ENCODE results near the gene E2F7. TPM values are rescaled to one million over a fixed set of nuclear protein-coding genes. Genes with fewer than 3 reads are reported as not detected.

Gene E2F7
- total and polyA plus RNA-seq, 2 experiments from 2014 or later, result 31.8 to 40.3 TPM

DNA sequence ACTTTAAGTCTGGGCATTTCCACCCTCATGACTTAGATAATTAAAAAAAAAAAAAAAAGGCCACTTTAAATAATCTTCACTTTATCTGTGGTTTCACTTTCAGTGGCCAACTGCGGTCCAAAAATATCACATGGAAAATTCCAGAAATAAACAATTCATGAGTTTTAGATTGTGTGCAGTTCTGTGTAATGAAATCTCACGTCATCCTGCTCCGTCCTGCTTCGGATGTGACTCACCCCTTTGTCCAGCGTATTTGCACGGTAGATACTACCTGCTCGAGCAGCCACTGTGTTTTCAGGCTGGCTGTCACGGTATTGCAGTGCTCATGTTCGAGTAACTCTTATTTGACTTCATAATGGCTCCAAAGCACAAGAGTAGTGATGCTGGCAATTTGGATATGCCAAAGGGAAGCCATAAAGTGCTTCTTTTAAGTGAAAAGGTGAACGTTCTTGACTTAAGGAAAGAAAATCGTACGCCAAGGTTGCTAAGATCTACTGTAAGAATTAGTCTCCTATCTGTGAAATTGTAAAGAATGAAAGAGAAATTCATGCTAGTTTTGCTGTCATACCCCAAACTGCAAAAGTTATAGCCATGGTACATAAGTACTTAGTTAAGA is 2.4 kb downstream of the E2F7 start:
- Histone ChIP-seq H4K20me1 (replicated peaks; ENCODE audit: insufficient read depth) (no peaks in the 10 kb centered on the region; the same call in 1 of the 2 replicates), H2AFZ (no peak overlapping the region), H3K4me3 (no peak overlapping the region), H3K27me3 (ENCODE audit: insufficient read depth) (no peaks in the 10 kb centered on the region), H3K79me2 (replicated peaks; ENCODE audit: insufficient read depth) (peaks cover 41% of the 10 kb centered on the region), H3K27ac (ENCODE audit: low read depth) (no peak overlapping the region), H3K4me1 (ENCODE audit: insufficient read depth) (peaks cover 13% of the 10 kb centered on the region), H3K4me2 (no peak overlapping the region), H3K9me2 (ENCODE audit: insufficient read depth) (0 out of 2 replicates have a peak, but pooled peaks cover under 1% of the 10 kb centered on the region), H3K36me3 (ENCODE audit: insufficient read depth) (peaks cover 4% of the 10 kb centered on the region; the same call in 1 of the 2 replicates), H3F3A (replicated peaks; ENCODE audit: low read depth) (no peaks in the 10 kb centered on the region)
- peak overlapping the region; percentile 91; the same call in 2 of the 3 replicates for H3K4me3 Mint-ChIP-seq
- H3K36me3 Mint-ChIP-seq (ENCODE audit: low read depth), result peaks cover 56% of the 10 kb centered on the region
- no peak for TF ChIP-seq STAT1 (IDR thresholded peaks at IDR 0.05; ENCODE audit: unreplicated experiment)
- no peaks in the 10 kb centered on the region for H3K27me3 Mint-ChIP-seq (ENCODE audit: insufficient read depth, low read depth, poor library complexity)
- DNase-seq (ENCODE audit: low spot score) (no peak), ATAC-seq (no peak)
- H3K4me1 Mint-ChIP-seq, result peaks cover 24% of the 10 kb centered on the region
- no peaks in the 10 kb centered on the region for H3K9me3 Mint-ChIP-seq
- no peak overlapping the region for H3K27ac Mint-ChIP-seq

DNA sequence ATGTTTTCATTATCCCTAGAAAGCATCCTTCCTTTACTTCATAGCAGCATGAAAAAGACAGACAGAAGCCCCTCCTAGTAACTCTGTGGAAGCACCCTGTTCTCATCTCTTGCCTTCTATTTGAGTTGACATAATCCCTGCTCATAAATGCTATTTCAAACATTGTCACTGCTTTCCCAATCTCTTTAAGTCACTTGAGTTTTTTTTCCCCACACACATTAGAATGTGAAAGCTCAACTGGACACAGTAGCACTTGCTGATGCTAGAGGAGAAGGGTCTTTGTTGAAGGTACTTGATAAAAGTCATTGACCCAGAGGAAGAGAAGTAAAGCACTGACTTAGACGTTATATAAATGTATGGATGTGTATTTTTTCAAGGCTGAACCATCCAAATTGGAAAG is 3.0 kb downstream of the E2F7 start:
- DNase-seq (ENCODE audit: low spot score) (no peak), ATAC-seq (no peak)
- Histone ChIP-seq H3K36me3 (ENCODE audit: insufficient read depth) (peaks cover 9% of the 10 kb centered on the region; the same call in 1 of the 2 replicates), H3K9me2 (ENCODE audit: insufficient read depth) (no peaks in the 10 kb centered on the region), H3K4me3 (no peak overlapping the region), H3K27ac (ENCODE audit: low read depth) (no peak overlapping the region), H4K20me1 (replicated peaks; ENCODE audit: insufficient read depth) (peaks cover under 1% of the 10 kb centered on the region; the same call in 1 of the 2 replicates), H3K27me3 (ENCODE audit: insufficient read depth) (no peaks in the 10 kb centered on the region), H3K4me2 (no peak overlapping the region), H3K4me1 (ENCODE audit: insufficient read depth) (peaks cover 13% of the 10 kb centered on the region), H2AFZ (no peak overlapping the region), H3F3A (replicated peaks; ENCODE audit: low read depth) (no peaks in the 10 kb centered on the region), H3K79me2 (replicated peaks; ENCODE audit: insufficient read depth) (peaks cover 41% of the 10 kb centered on the region)
- Mint-ChIP-seq H3K27ac (no peak overlapping the region), H3K27me3 (ENCODE audit: insufficient read depth, low read depth, poor library complexity) (no peaks in the 10 kb centered on the region), H3K9me3 (no peaks in the 10 kb centered on the region), H3K4me3 (no peak overlapping the region), H3K36me3 (ENCODE audit: low read depth) (peaks cover 61% of the 10 kb centered on the region), H3K4me1 (peaks cover 24% of the 10 kb centered on the region)
- no peak for TF ChIP-seq ZNF331 (CRISPR knock-in tag; IDR thresholded peaks at IDR 0.05; ENCODE audit: low read depth)

DNA sequence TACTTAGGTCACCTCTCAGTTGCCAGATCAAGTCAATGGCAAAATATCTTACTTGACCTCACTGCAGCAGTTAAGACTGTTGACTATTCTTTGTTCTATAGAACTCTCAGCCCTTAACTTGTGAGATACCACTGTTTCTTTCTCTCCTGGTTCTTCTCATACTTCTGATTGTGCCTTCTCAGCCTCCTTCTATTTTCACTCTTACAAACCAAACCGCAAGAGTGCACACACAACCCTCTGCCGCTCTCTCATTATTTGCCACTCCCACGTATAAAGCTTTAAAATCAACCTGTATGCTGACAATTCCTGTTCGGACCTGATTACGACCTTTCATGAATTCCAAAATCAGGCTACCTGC is 4.5 kb downstream of the E2F7 start:
- ATAC-seq (no peak), DNase-seq (ENCODE audit: low spot score) (no peak)
- peaks cover 21% of the 10 kb centered on the region for H3K4me1 Mint-ChIP-seq
- no peaks in the 10 kb centered on the region for H3K27me3 Mint-ChIP-seq (ENCODE audit: insufficient read depth, low read depth, poor library complexity)
- H3K27ac Mint-ChIP-seq, result peak overlapping the region; percentile 12; the same call in 1 of the 2 replicates
- Histone ChIP-seq H3K27ac (ENCODE audit: low read depth) (no peak overlapping the region), H3K4me2 (no peak overlapping the region), H2AFZ (no peak overlapping the region), H3K9me2 (ENCODE audit: insufficient read depth) (no peaks in the 10 kb centered on the region), H3K36me3 (ENCODE audit: insufficient read depth) (peaks cover 9% of the 10 kb centered on the region; the same call in 1 of the 2 replicates), H3F3A (replicated peaks; ENCODE audit: low read depth) (no peaks in the 10 kb centered on the region), H3K79me2 (replicated peaks; ENCODE audit: insufficient read depth) (peaks cover 47% of the 10 kb centered on the region), H3K4me1 (ENCODE audit: insufficient read depth) (peaks cover 6% of the 10 kb centered on the region), H3K4me3 (no peak overlapping the region), H4K20me1 (replicated peaks; ENCODE audit: insufficient read depth) (peaks cover 6% of the 10 kb centered on the region), H3K27me3 (ENCODE audit: insufficient read depth) (no peaks in the 10 kb centered on the region)
- no peaks in the 10 kb centered on the region for H3K9me3 Mint-ChIP-seq
- peaks cover 69% of the 10 kb centered on the region for H3K36me3 Mint-ChIP-seq (ENCODE audit: low read depth)
- H3K4me3 Mint-ChIP-seq, result no peak overlapping the region
- TF ChIP-seq STAT1 (IDR thresholded peaks at IDR 0.05; ENCODE audit: unreplicated experiment) (no peak), EZH2 (IDR thresholded peaks at IDR 0.05; ENCODE audit: low read depth, unreplicated experiment) (no peak), JUNB (IDR thresholded peaks at IDR 0.05; ENCODE audit: unreplicated experiment) (no peak), ZNF114 (CRISPR knock-in tag; IDR thresholded peaks at IDR 0.05) (no peak), EZH2phosphoT487 (IDR thresholded peaks at IDR 0.05; ENCODE audit: unreplicated experiment) (no peak), CREB1 (CRISPR knock-in tag; IDR thresholded peaks at IDR 0.05; ENCODE audit: low read depth) (no peak)
- TF ChIP-seq, protein P1, sequence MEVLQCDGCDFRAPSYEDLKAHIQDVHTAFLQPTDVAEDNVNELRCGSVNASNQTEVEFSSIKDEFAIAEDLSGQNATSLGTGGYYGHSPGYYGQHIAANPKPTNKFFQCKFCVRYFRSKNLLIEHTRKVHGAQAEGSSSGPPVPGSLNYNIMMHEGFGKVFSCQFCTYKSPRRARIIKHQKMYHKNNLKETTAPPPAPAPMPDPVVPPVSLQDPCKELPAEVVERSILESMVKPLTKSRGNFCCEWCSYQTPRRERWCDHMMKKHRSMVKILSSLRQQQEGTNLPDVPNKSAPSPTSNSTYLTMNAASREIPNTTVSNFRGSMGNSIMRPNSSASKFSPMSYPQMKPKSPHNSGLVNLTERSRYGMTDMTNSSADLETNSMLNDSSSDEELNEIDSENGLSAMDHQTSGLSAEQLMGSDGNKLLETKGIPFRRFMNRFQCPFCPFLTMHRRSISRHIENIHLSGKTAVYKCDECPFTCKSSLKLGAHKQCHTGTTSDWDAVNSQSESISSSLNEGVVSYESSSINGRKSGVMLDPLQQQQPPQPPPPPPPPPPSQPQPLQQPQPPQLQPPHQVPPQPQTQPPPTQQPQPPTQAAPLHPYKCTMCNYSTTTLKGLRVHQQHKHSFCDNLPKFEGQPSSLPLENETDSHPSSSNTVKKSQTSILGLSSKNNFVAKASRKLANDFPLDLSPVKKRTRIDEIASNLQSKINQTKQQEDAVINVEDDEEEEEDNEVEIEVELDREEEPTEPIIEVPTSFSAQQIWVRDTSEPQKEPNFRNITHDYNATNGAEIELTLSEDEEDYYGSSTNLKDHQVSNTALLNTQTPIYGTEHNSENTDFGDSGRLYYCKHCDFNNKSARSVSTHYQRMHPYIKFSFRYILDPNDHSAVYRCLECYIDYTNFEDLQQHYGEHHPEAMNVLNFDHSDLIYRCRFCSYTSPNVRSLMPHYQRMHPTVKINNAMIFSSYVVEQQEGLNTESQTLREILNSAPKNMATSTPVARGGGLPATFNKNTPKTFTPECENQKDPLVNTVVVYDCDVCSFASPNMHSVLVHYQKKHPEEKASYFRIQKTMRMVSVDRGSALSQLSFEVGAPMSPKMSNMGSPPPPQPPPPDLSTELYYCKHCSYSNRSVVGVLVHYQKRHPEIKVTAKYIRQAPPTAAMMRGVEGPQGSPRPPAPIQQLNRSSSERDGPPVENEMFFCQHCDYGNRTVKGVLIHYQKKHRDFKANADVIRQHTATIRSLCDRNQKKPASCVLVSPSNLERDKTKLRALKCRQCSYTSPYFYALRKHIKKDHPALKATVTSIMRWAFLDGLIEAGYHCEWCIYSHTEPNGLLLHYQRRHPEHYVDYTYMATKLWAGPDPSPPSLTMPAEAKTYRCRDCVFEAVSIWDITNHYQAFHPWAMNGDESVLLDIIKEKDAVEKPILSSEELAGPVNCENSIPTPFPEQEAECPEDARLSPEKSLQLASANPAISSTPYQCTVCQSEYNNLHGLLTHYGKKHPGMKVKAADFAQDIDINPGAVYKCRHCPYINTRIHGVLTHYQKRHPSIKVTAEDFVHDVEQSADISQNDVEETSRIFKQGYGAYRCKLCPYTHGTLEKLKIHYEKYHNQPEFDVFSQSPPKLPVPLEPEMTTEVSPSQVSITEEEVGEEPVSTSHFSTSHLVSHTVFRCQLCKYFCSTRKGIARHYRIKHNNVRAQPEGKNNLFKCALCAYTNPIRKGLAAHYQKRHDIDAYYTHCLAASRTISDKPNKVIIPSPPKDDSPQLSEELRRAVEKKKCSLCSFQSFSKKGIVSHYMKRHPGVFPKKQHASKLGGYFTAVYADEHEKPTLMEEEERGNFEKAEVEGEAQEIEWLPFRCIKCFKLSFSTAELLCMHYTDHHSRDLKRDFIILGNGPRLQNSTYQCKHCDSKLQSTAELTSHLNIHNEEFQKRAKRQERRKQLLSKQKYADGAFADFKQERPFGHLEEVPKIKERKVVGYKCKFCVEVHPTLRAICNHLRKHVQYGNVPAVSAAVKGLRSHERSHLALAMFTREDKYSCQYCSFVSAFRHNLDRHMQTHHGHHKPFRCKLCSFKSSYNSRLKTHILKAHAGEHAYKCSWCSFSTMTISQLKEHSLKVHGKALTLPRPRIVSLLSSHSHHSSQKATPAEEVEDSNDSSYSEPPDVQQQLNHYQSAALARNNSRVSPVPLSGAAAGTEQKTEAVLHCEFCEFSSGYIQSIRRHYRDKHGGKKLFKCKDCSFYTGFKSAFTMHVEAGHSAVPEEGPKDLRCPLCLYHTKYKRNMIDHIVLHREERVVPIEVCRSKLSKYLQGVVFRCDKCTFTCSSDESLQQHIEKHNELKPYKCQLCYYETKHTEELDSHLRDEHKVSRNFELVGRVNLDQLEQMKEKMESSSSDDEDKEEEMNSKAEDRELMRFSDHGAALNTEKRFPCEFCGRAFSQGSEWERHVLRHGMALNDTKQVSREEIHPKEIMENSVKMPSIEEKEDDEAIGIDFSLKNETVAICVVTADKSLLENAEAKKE (CRISPR knock-in tag; IDR thresholded peaks at IDR 0.05), result no peak
- TF ChIP-seq, protein P2, sequence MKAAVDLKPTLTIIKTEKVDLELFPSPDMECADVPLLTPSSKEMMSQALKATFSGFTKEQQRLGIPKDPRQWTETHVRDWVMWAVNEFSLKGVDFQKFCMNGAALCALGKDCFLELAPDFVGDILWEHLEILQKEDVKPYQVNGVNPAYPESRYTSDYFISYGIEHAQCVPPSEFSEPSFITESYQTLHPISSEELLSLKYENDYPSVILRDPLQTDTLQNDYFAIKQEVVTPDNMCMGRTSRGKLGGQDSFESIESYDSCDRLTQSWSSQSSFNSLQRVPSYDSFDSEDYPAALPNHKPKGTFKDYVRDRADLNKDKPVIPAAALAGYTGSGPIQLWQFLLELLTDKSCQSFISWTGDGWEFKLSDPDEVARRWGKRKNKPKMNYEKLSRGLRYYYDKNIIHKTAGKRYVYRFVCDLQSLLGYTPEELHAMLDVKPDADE (IDR thresholded peaks at IDR 0.05), result no peak

Data from GM23338 (cell line).